SKM-1 (cell line): ENCODE data around the gene RAB11B.
A peak's percentile ranks its signal among the peaks of the same experiment; 100 is the strongest.
"Not testable (repeated sequence)": the region's sequence is repeated elsewhere in the genome, so short reads cannot be mapped to it uniquely, and the experiment has no call there.

ENCODE experiments used
- DNase-seq: peaks from one replicate; lab custom pipeline; 2025; ENCODE audit not compliant: unreplicated experiment; lab: John Stamatoyannopoulos, UW

The RAB11B gene

GRCh38 chr19:8393192-8393870 is 3.2 kb downstream of the RAB11B start:
- no peak for DNase-seq

- DNase-seq, result no peak
These were observed 3.7 kb downstream of the RAB11B start for GRCh38 chr19:8393871-8394250.

GRCh38 chr19:8395621-8396082 is 5.5 kb downstream of the RAB11B start:
- DNase-seq, result no peak

- DNase-seq, result no peak
These were observed 6.0 kb downstream of the RAB11B start for GRCh38 chr19:8396185-8396562.

GRCh38 chr19:8396563-8397203 is 6.5 kb downstream of the RAB11B start:
- DNase-seq, result peak; percentile 63

GRCh38 chr19:8397271-8397670 is 7.1 kb downstream of the RAB11B start:
- no peak for DNase-seq

GRCh38 chr19:8397746-8398310 is 7.7 kb downstream of the RAB11B start:
- no peak for DNase-seq

GRCh38 chr19:8398311-8398771 is 8.2 kb downstream of the RAB11B start:
- DNase-seq, result no peak

- no peak for DNase-seq
These were observed 9.6 kb downstream of the RAB11B start for GRCh38 chr19:8399681-8400188.

GRCh38 chr19:8401981-8402411 is 11.8 kb downstream of the RAB11B start:
- DNase-seq, result no peak

- DNase-seq, result no peak
These were observed 13.1 kb downstream of the RAB11B start for GRCh38 chr19:8403098-8403819.

GRCh38 chr19:8403820-8404109 is 13.6 kb downstream of the RAB11B start:
- DNase-seq, result no peak

GRCh38 chr19:8404391-8405151 is 14.4 kb downstream of the RAB11B start:
- DNase-seq, result no peak

GRCh38 chr19:8410718-8411117 is 20.6 kb downstream of the RAB11B start:
- not testable (repeated sequence) for DNase-seq

GRCh38 chr19:8412783-8413628 is 22.8 kb downstream of the RAB11B start, which contains the start of gene MARCHF2:
TSS of gene MARCHF2 (plus strand) at chr19:8413305. CDS start at chr19:8421841, 8,536 bp downstream.
- peak; percentile 89 for DNase-seq

- no peak for DNase-seq
These were observed 23.5 kb downstream of the RAB11B start for GRCh38 chr19:8413629-8413995.

- no peak for DNase-seq
These were observed 26.6 kb downstream of the RAB11B start for GRCh38 chr19:8416796-8417195.

- no peak for DNase-seq
These were observed 31.6 kb downstream of the RAB11B start for GRCh38 chr19:8421484-8422461.

- DNase-seq, result peak; percentile 55
These were observed 33.7 kb downstream of the RAB11B start for GRCh38 chr19:8423817-8424223.
